Stimulated activated CD8-positive, alpha-beta memory T cell treated with anti-CD3 and anti-CD28 coated beads, Interleukin-7, amount 100 ng/mL, for 48 hours (primary cell): Measurements from ENCODE around the gene S100B.
A peak's percentile ranks its signal among the peaks of the same experiment; 100 is the strongest.

Experiments used
- DNase-seq, 2 donors: peaks; one replicate each; pipeline ENCODE4 v3.0.0-alpha.2; 2020; ENCODE audit warnings: low read depth in 1 of 2; ENCODE audit errors: extremely low read depth in 1 of 2

The S100B gene

GRCh38 chr21:46562472-46562871, 42.4 kb downstream of the S100B start:
- no peak for DNase-seq

GRCh38 chr21:46561445-46562090, 43.3 kb downstream of the S100B start:
- DNase-seq, result no peak

DNA sequence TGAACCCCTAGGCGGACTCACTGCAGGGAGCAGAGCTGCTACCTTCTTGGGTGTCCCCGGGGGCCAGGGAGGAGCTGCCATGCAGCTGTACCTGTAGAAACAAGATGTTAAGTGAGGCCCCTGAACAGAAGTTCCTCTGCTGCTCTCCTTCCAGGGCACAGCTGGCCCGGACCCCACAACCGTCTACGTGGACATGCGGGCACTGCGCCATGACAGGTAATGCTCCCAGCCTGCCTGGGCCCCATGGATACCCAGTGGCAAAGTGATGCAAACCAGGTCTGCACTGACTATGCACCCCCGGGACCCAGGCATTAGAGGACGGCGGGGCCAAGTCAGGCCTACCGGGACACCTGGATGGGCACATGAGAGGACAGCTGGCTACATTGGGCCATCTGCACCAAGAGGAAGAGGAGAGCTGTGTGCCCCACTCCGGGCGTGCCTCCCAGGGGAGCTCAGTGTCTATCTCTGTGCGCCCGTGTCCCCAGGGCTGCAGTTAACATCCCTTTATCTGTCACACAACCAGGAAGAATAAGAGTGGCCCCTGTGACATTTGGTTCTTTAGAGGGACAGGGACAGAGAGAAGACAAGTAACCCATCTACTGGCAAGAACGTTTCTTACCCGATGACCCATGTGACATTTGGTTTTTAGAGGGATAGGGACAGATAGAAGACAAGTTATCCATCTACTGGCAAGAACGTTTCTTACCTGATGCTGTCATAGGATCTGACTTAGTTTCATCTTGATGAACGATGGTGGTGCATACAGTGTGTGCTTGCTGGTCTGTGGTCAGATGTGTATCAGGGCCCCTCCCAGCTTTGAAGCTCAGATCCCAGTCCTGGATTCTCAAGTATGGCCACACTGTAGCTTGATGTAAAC, 44.1 kb downstream of the S100B start:
- peak in 1 of 2 donors; percentile 10 for DNase-seq

DNA sequence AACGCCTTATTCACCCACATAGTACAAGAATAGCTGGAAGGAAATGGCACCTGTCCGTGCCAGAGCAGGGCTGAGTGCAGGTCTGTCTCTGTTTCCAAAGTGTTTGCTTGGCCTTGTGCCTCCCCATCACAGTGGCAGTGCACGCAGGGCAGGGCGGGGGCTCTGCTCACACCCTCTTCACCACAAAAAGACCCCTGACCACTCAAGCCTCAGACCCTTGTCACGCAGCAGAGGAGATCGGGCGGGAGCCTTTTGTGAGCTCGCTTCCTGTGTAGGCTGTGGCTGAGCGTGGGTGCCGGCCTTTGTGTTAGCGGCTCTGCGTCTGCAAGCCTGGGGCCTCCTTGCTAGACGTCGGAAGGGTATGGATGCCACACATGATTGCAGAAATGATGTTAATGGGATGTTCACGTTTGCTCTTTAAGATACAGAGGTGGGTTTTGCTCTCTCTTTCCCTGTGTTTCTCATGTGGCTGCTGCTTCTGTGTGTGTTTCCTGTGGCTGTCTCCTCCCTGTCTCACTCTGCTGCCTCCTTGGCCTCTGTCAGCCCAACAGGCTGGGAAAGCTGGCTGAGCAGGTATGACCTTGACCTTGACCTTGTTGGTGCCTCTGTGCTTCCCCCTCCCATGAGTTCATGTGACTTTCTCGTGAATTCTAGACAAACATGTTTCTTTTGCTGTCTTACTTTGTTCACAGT, 45.4 kb downstream of the S100B start:
- peak; percentile 49 to 55 for DNase-seq

DNA sequence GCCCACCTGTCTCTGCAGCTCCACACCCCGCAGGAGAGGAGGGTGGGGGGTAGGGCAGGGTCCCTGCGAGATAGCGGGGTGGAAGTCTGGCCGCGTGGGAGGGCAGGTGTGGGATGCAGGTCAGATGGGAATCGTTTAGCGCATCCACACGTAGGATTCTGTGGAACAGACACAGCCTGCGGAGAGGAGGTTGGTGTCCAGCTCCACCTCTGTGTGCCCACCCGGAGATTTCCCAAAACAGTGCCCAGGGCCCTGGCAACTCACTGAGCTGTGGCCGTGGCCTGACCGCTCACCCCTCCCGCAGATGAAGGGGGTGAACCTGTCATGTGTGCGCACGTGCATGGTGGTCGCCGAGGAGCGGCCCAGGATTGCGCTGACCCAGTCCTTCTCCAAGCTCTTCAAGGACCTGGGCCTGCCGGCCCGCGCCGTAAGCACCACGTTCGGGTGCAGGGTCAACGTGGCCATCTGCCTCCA, 46.9 kb downstream of the S100B start:
- no peak for DNase-seq

- no peak for DNase-seq
Measured at GRCh38 chr21:46557469-46557868, 47.4 kb downstream of the S100B start.

GRCh38 chr21:46556802-46557201, 48.1 kb downstream of the S100B start:
- no peak for DNase-seq

DNA sequence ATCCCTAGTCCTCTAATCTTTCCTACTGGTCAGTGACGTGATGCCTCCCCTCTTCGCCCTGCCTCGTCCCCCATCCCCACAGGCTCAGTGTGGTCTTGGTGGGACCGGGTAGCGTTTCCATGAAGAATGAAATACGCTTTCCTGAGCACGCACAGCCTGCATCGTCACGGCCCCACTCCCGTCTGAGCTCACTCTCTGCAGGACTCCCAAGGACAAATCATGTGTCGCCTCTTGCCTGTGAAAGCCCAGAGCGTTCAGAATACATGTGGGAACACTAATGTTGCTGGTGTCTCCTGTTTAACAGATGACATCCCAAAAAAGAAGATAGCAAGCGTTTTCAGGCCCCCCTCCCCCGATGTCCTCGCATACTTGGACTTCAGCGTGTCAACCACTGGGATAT, 49.2 kb downstream of the S100B start:
- DNase-seq, result no peak

GRCh38 chr21:46555225-46555617, 49.7 kb downstream of the S100B start:
- DNase-seq, result no peak

GRCh38 chr21:46554431-46555224, 50.3 kb downstream of the S100B start:
- no peak for DNase-seq

DNA sequence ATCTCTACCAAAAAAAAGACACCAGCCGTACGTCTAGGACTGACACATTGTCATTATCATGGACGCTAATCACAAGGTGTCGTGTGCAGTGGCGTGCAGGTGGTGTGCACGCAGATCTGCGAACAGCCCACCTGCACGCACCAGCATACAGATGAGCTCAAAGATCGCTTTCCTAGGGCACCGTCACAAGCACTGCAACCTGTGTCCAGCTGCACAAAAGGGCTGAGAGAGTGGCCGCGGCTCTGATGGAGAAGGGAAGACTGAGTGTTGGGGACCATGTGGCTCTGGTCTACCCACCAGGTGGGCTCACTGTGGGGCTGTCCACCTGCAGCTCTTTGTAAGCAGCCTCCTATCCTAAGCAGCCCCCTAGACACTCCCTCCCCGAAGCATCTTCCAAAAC, 50.9 kb downstream of the S100B start:
- no peak for DNase-seq

DNA sequence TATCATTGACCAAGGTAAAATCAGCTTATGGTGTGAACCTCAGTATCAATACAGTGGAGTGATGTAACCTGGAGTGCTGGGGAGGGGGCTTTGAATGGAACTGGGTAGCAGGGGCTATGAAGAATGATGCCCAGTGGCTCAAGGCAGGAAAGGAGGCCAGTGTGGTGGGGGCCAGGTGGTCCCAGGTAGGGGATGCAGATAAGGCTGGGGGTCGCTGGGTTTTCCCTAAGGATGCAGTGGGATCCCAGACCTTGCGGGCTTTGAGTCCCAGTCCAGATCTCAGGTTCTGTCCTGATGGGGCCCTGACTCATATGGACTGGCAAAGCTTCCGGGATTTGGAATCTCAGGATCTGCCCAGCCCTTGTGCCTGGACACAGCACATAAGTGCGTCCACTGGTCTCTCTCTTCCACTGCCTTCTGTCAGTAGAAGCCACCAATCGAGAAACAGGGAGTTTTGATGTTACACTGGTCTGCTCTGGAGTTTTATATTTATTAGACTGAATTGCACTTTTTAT, 52.0 kb downstream of the S100B start:
- no peak for DNase-seq

DNA sequence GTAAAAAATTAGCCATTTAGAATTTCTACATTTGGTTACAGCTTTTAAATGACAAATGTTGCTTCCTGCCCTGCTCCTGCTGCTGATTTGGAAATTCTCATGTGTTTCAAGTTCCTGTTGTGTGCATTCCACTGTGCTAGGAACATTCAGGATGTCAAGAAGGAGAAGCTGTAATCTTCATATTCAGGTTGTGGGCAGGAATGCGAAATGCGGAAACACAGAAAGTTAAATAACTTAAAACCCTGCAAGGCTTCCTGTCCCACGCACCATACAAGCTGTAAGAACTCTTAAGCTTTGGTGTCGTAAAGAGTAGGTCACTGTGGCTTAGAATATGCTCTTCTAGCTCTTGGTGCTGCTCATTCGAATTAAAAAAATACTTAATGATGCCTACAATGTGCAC, 52.6 kb downstream of the S100B start:
- no peak for DNase-seq

DNA sequence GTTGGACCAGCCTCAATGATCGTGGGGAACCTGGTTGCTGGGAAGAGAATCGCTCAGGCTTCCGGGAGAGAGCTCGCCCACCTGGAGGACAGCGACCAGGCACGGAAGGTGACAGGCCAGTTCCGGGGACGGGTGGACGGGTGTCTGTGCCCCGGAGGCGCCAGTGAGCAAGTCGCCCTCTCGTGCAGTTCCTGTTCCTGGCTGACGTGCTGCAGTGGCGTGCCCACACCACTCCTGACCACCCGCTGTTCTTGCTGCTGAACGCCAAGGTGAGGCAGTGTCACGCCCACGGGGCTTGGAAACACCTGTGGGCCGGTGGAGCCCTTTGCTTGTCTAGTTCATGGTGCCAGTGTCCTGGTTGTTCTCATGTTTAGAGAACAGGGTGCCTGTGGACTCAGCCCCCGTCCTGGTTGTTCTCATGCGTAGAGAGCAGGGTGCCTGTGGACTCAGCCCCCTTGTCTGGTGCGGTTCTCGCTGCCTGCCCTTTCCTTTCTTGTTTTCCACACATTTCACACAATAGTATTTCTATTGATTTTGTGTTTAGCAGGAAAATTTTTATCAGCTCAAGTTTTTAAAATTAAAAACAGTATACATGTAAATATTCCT, 53.1 kb downstream of the S100B start:
- peak; percentile 21 to 44 for DNase-seq

GRCh38 chr21:46550116-46550941, 54.6 kb downstream of the S100B start:
- peak in 1 of 2 donors; percentile 20 for DNase-seq

- no peak for DNase-seq
Measured at GRCh38 chr21:46549650-46550049, 55.2 kb downstream of the S100B start.
